SHP77 treated with DMSO at 0.1 percent for 48 hours (cell line): Measurements from ENCODE around the gene NEURL4.

Source experiments
- DNase-seq: peaks from one replicate; lab custom pipeline; 2025; lab: John Stamatoyannopoulos, UW

NEURL4 gene

GRCh38 chr17:7304179-7304578, 25.0 kb downstream of the NEURL4 start:
- no peak for DNase-seq

GRCh38 chr17:7296189-7296861, 32.8 kb downstream of the NEURL4 start:
- DNase-seq = peak; percentile 58

GRCh38 chr17:7295230-7296180, 33.6 kb downstream of the NEURL4 start:
- no peak for DNase-seq

GRCh38 chr17:7294614-7295153, 34.5 kb downstream of the NEURL4 start, which contains the start of gene YBX2:
Gene YBX2, minus strand, starts transcription at chr17:7294639. Its CDS starts 139 bp downstream, at chr17:7294500.
- no peak for DNase-seq

GRCh38 chr17:7293816-7294613, 35.1 kb downstream of the NEURL4 start:
- DNase-seq = no peak

GRCh38 chr17:7293159-7293558, 36.0 kb downstream of the NEURL4 start:
- no peak for DNase-seq

- DNase-seq = no peak
Measured at GRCh38 chr17:7292729-7293128, 36.4 kb downstream of the NEURL4 start.

- DNase-seq = no peak
Measured at GRCh38 chr17:7292194-7292593, 36.9 kb downstream of the NEURL4 start.

GRCh38 chr17:7290685-7291084, 38.5 kb downstream of the NEURL4 start:
- DNase-seq = no peak

- DNase-seq = no peak
Measured at GRCh38 chr17:7290166-7290565, 39.0 kb downstream of the NEURL4 start.

GRCh38 chr17:7289256-7290032, 39.7 kb downstream of the NEURL4 start:
- DNase-seq = no peak

GRCh38 chr17:7285679-7286078, 43.5 kb downstream of the NEURL4 start:
- no peak for DNase-seq

GRCh38 chr17:7284911-7285310, 44.2 kb downstream of the NEURL4 start:
- no peak for DNase-seq

- DNase-seq = no peak
Measured at GRCh38 chr17:7283471-7284216, 45.5 kb downstream of the NEURL4 start.

- DNase-seq = no peak
Measured at GRCh38 chr17:7282752-7283321, 46.3 kb downstream of the NEURL4 start.

- DNase-seq = no peak
Measured at GRCh38 chr17:7281953-7282751, 47.0 kb downstream of the NEURL4 start.

- DNase-seq = peak; percentile 89
Measured at GRCh38 chr17:7281074-7281952, 47.8 kb downstream of the NEURL4 start, which contains the start of gene SLC2A4. Gene SLC2A4, plus strand, starts transcription at chr17:7281718. Its CDS starts 217 bp downstream, at chr17:7281935.

GRCh38 chr17:7280519-7281073, 48.5 kb downstream of the NEURL4 start:
- peak; percentile 94 for DNase-seq
